ENCODE results near the gene TRAM2. TPM values are rescaled to one million over a fixed set of nuclear protein-coding genes. Genes with fewer than 3 reads are reported as not detected.

The TRAM2 gene
- total RNA-seq, 2 experiments from 2014 or later, result 3.5 to 3.6 TPM

- H3K27ac Mint-ChIP-seq, result no peak overlapping the region
- intact Hi-C loops (cut with DNase I, micrococcal nuclease), result no loop called here
Observed at GRCh38 chr6:52610011-52610410, 33.2 kb upstream of the TRAM2 start.

GRCh38 chr6:52605610-52606185, 28.8 kb upstream of the TRAM2 start:
- ChIA-PET CTCF (interaction anchor here (1.0 to 2.9 kb wide), 6 partner anchors 8 to 173 kb away, joined by 3 to 12 read pairs (median 5); no protein-coding TSS in a partner anchor), POLR2A (interaction anchor here (0.6 kb wide), 1 partner anchor 53 kb away, joined by 3 read pairs; no protein-coding TSS in a partner anchor)
- ATAC-seq, result no peak
- Mint-ChIP-seq H3K27me3 (peaks cover 5% of the 10 kb centered on the region), H3K27ac (no peak overlapping the region), H3K36me3 (ENCODE audit: low read depth) (no peaks in the 10 kb centered on the region), H3K9me3 (ENCODE audit: low read depth) (no peaks in the 10 kb centered on the region), H3K4me3 (no peak overlapping the region), H3K4me1 (no peaks in the 10 kb centered on the region)
- intact Hi-C loops (cut with DNase I, micrococcal nuclease), result no loop called here
- DNase-seq, result no peak

More at GRCh38 chr6:52610011-52610410, 33.2 kb upstream of the TRAM2 start:
- ChIA-PET CTCF (interaction anchor here (1.4 kb wide), 1 partner anchor 14 kb away, joined by 4 read pairs; no protein-coding TSS in a partner anchor), POLR2A (no interaction called here)
- H3K9me3 Mint-ChIP-seq (ENCODE audit: low read depth), result no peaks in the 10 kb centered on the region
- ATAC-seq (no peak), DNase-seq (no peak)
- no peak overlapping the region for H3K4me3 Mint-ChIP-seq
- no peaks in the 10 kb centered on the region for H3K36me3 Mint-ChIP-seq (ENCODE audit: low read depth)
- no peaks in the 10 kb centered on the region for H3K4me1 Mint-ChIP-seq
- H3K27me3 Mint-ChIP-seq, result peaks cover 3% of the 10 kb centered on the region

- Mint-ChIP-seq H3K27ac (no peak overlapping the region), H3K36me3 (ENCODE audit: low read depth) (no peaks in the 10 kb centered on the region), H3K4me1 (peaks cover 4% of the 10 kb centered on the region), H3K9me3 (ENCODE audit: low read depth) (no peaks in the 10 kb centered on the region), H3K27me3 (peaks cover 7% of the 10 kb centered on the region), H3K4me3 (no peak overlapping the region)
- CTCF ChIA-PET, result interaction anchor here (0.5 to 1.3 kb wide), 4 partner anchors 31 to 426 kb away, joined by 3 to 5 read pairs (median 4); no protein-coding TSS in a partner anchor
- intact Hi-C loops (cut with DNase I, micrococcal nuclease), result no loop called here
- POLR2A ChIA-PET, result no interaction called here
- DNase-seq (no peak), ATAC-seq (no peak)
Observed at GRCh38 chr6:52603000-52603795, 26.3 kb upstream of the TRAM2 start.

GRCh38 chr6:52598824-52599190, 21.9 kb upstream of the TRAM2 start:
- intact Hi-C loops (cut with DNase I, micrococcal nuclease), result loop anchor here (2.0 to 5.0 kb wide), 2 partner anchors 182 kb away; no protein-coding TSS in a partner anchor
- Mint-ChIP-seq H3K4me3 (no peak overlapping the region), H3K36me3 (ENCODE audit: low read depth) (no peaks in the 10 kb centered on the region), H3K27ac (no peak overlapping the region), H3K4me1 (peaks cover 16% of the 10 kb centered on the region), H3K27me3 (peaks cover 5% of the 10 kb centered on the region), H3K9me3 (ENCODE audit: low read depth) (no peaks in the 10 kb centered on the region)
- ChIA-PET POLR2A (no interaction called here), CTCF (interaction anchor here (0.7 to 4.4 kb wide), 6 partner anchors 9 to 283 kb away, joined by 3 to 15 read pairs (median 4); partner anchors contain the start of gene TRAM2)
- DNase-seq (no peak), ATAC-seq (no peak)

- ChIA-PET POLR2A (interaction anchor here (0.6 kb wide), 1 partner anchor 37 kb away, joined by 3 read pairs; no protein-coding TSS in a partner anchor), CTCF (interaction anchor here (0.6 to 4.4 kb wide), 10 partner anchors 8 to 313 kb away, joined by 3 to 15 read pairs (median 4); partner anchors contain the start of gene TRAM2)
- H3K9me3 Mint-ChIP-seq (ENCODE audit: low read depth), result no peaks in the 10 kb centered on the region
- no peak overlapping the region for H3K27ac Mint-ChIP-seq
- ATAC-seq (peak; percentile 63), DNase-seq (peak; percentile 59)
- intact Hi-C loops (cut with DNase I, micrococcal nuclease), result loop anchor here (2.0 to 5.0 kb wide), 2 partner anchors 181 kb away; no protein-coding TSS in a partner anchor
- peaks cover 5% of the 10 kb centered on the region for H3K27me3 Mint-ChIP-seq
- no peak overlapping the region for H3K4me3 Mint-ChIP-seq
- H3K4me1 Mint-ChIP-seq, result peaks cover 16% of the 10 kb centered on the region
- H3K36me3 Mint-ChIP-seq (ENCODE audit: low read depth), result no peaks in the 10 kb centered on the region
Observed at GRCh38 chr6:52598123-52598823, 21.4 kb upstream of the TRAM2 start.

- Mint-ChIP-seq H3K9me3 (ENCODE audit: low read depth) (no peaks in the 10 kb centered on the region), H3K27me3 (peaks cover 5% of the 10 kb centered on the region), H3K4me1 (peaks cover 16% of the 10 kb centered on the region), H3K4me3 (no peak overlapping the region), H3K36me3 (ENCODE audit: low read depth) (no peaks in the 10 kb centered on the region), H3K27ac (no peak overlapping the region)
- DNase-seq (no peak), ATAC-seq (no peak)
- intact Hi-C loops (cut with DNase I, micrococcal nuclease), result loop anchor here (2.0 to 5.0 kb wide), 2 partner anchors 180 to 181 kb away; no protein-coding TSS in a partner anchor
- POLR2A ChIA-PET, result interaction anchor here (0.6 kb wide), 1 partner anchor 37 kb away, joined by 3 read pairs; no protein-coding TSS in a partner anchor
- CTCF ChIA-PET, result interaction anchor here (0.6 to 4.4 kb wide), 8 partner anchors 8 to 67 kb away, joined by 3 to 15 read pairs (median 4); partner anchors contain the start of gene TRAM2
Observed at GRCh38 chr6:52597738-52598122, 20.9 kb upstream of the TRAM2 start.

GRCh38 chr6:52596371-52597028, 19.6 kb upstream of the TRAM2 start:
- ChIA-PET CTCF (interaction anchor here (0.6 to 4.4 kb wide), 7 partner anchors 11 to 418 kb away, joined by 3 to 15 read pairs (median 4); no protein-coding TSS in a partner anchor), POLR2A (no interaction called here)
- no peaks in the 10 kb centered on the region for H3K36me3 Mint-ChIP-seq (ENCODE audit: low read depth)
- ATAC-seq (peak; percentile 30), DNase-seq (no peak)
- peaks cover 16% of the 10 kb centered on the region for H3K4me1 Mint-ChIP-seq
- H3K27me3 Mint-ChIP-seq, result peaks cover 4% of the 10 kb centered on the region
- intact Hi-C loops (cut with DNase I, micrococcal nuclease), result loop anchor here in 1 of 2 experiments (5.0 kb wide), 1 partner anchor 179 kb away; no protein-coding TSS in a partner anchor
- H3K27ac Mint-ChIP-seq, result no peak overlapping the region
- no peak overlapping the region for H3K4me3 Mint-ChIP-seq
- no peaks in the 10 kb centered on the region for H3K9me3 Mint-ChIP-seq (ENCODE audit: low read depth)

- Mint-ChIP-seq H3K27me3 (peaks cover 3% of the 10 kb centered on the region), H3K4me1 (peaks cover 16% of the 10 kb centered on the region), H3K27ac (no peak overlapping the region), H3K9me3 (ENCODE audit: low read depth) (no peaks in the 10 kb centered on the region), H3K36me3 (ENCODE audit: low read depth) (no peaks in the 10 kb centered on the region), H3K4me3 (no peak overlapping the region)
- DNase-seq (no peak), ATAC-seq (no peak)
- intact Hi-C loops (cut with DNase I, micrococcal nuclease), result loop anchor here in 1 of 2 experiments (5.0 kb wide), 1 partner anchor 178 kb away; no protein-coding TSS in a partner anchor
- POLR2A ChIA-PET, result no interaction called here
- CTCF ChIA-PET, result interaction anchor here (0.6 to 4.4 kb wide), 8 partner anchors 11 to 419 kb away, joined by 3 to 15 read pairs (median 4); no protein-coding TSS in a partner anchor
Observed at GRCh38 chr6:52595796-52596130, 18.9 kb upstream of the TRAM2 start.

- Mint-ChIP-seq H3K9me3 (ENCODE audit: low read depth) (no peaks in the 10 kb centered on the region), H3K36me3 (ENCODE audit: low read depth) (no peaks in the 10 kb centered on the region), H3K4me3 (no peak overlapping the region), H3K27ac (no peak overlapping the region), H3K4me1 (peaks cover 16% of the 10 kb centered on the region), H3K27me3 (peaks cover 3% of the 10 kb centered on the region)
- ChIA-PET CTCF (interaction anchor here (0.6 to 4.4 kb wide), 12 partner anchors 12 to 350 kb away, joined by 3 to 15 read pairs (median 4); no protein-coding TSS in a partner anchor), POLR2A (no interaction called here)
- intact Hi-C loops (cut with DNase I, micrococcal nuclease), result loop anchor here in 1 of 2 experiments (5.0 kb wide), 1 partner anchor 178 kb away; no protein-coding TSS in a partner anchor
- DNase-seq, result no peak
- ATAC-seq, result peak; percentile 71
Observed at GRCh38 chr6:52595000-52595795, 18.3 kb upstream of the TRAM2 start.

GRCh38 chr6:52594221-52594620, 17.4 kb upstream of the TRAM2 start:
- ATAC-seq (no peak), DNase-seq (no peak)
- ChIA-PET POLR2A (no interaction called here), CTCF (interaction anchor here (1.1 to 1.5 kb wide), 3 partner anchors 19 to 58 kb away, joined by 4 to 6 read pairs (median 5); no protein-coding TSS in a partner anchor)
- no peak overlapping the region for H3K27ac Mint-ChIP-seq
- peaks cover 16% of the 10 kb centered on the region for H3K4me1 Mint-ChIP-seq
- no peaks in the 10 kb centered on the region for H3K36me3 Mint-ChIP-seq (ENCODE audit: low read depth)
- H3K4me3 Mint-ChIP-seq, result no peak overlapping the region
- H3K9me3 Mint-ChIP-seq (ENCODE audit: low read depth), result no peaks in the 10 kb centered on the region
- peaks cover 3% of the 10 kb centered on the region for H3K27me3 Mint-ChIP-seq
- intact Hi-C loops (cut with DNase I, micrococcal nuclease), result no loop called here
